ENCODE data around the gene ORAI2.
"Not testable (repeated sequence)": the region's sequence is repeated elsewhere in the genome, so short reads cannot be mapped to it uniquely, and the experiment has no call there.

ORAI2 gene

GRCh38 chr7:102447311-102447710 lies 13.9 kb downstream of the ORAI2 start:
- DNase-seq = no peak

GRCh38 chr7:102449136-102449535 lies 15.8 kb downstream of the ORAI2 start:
- DNase-seq = no peak

GRCh38 chr7:102450242-102450641 lies 16.9 kb downstream of the ORAI2 start:
- no peak for DNase-seq

GRCh38 chr7:102451371-102452054 lies 18.1 kb downstream of the ORAI2 start:
- DNase-seq = no peak

GRCh38 chr7:102452451-102452850 lies 19.1 kb downstream of the ORAI2 start:
- no peak for DNase-seq

GRCh38 chr7:102453319-102453718 lies 19.9 kb downstream of the ORAI2 start:
- no peak for DNase-seq

- no peak for DNase-seq
Observed at GRCh38 chr7:102454468-102454867, 21.1 kb downstream of the ORAI2 start.

GRCh38 chr7:102454932-102455331 lies 21.6 kb downstream of the ORAI2 start:
- DNase-seq = not testable (repeated sequence)

- DNase-seq = no peak
Observed at GRCh38 chr7:102455596-102455995, 22.2 kb downstream of the ORAI2 start.

- DNase-seq = no peak
Observed at GRCh38 chr7:102456327-102456726, 23.0 kb downstream of the ORAI2 start.

- DNase-seq = no peak
Observed at GRCh38 chr7:102457352-102457924, 24.1 kb downstream of the ORAI2 start.

- DNase-seq = no peak
Observed at GRCh38 chr7:102459221-102459844, 26.0 kb downstream of the ORAI2 start.

- no peak for DNase-seq
Observed at GRCh38 chr7:102460467-102460866, 27.1 kb downstream of the ORAI2 start.

GRCh38 chr7:102463841-102464576 lies 30.6 kb downstream of the ORAI2 start:
- no peak for DNase-seq

- DNase-seq = peak; percentile 88
Observed at GRCh38 chr7:102464577-102465280, 31.4 kb downstream of the ORAI2 start, which contains the start of the genes ALKBH4 and LRWD1. ALKBH4 (minus strand) TSS chr7:102464863; CDS start chr7:102464836, 27 bp downstream. LRWD1 (plus strand) TSS chr7:102464984; CDS start chr7:102465081, 97 bp downstream.

GRCh38 chr7:102466097-102466496 lies 32.7 kb downstream of the ORAI2 start:
- DNase-seq = no peak

- no peak for DNase-seq
Observed at GRCh38 chr7:102467581-102468477, 34.5 kb downstream of the ORAI2 start.

GRCh38 chr7:102468478-102469350 lies 35.3 kb downstream of the ORAI2 start:
- DNase-seq = no peak

GRCh38 chr7:102469351-102469971 lies 36.1 kb downstream of the ORAI2 start:
- DNase-seq = no peak
